ENCODE measurements around the gene MDFIC.

MDFIC gene

GRCh38 chr7:115040057-115040456 lies 118.2 kb downstream of the MDFIC start:
- DNase-seq (ENCODE audit: low read depth) = no peak

- DNase-seq (ENCODE audit: low read depth) = no peak
Measured at GRCh38 chr7:115040495-115040894, 118.6 kb downstream of the MDFIC start.

- DNase-seq (ENCODE audit: low read depth) = no peak
Measured at GRCh38 chr7:115042596-115042995, 120.7 kb downstream of the MDFIC start.

- DNase-seq (ENCODE audit: low read depth) = peak; percentile 64
Measured at GRCh38 chr7:115043605-115044004, 121.7 kb downstream of the MDFIC start.

GRCh38 chr7:115044224-115044623 lies 122.3 kb downstream of the MDFIC start:
- no peak for DNase-seq (ENCODE audit: low read depth)

- DNase-seq (ENCODE audit: low read depth) = peak; percentile 23
Measured at GRCh38 chr7:115047958-115048720, 126.2 kb downstream of the MDFIC start.

- DNase-seq (ENCODE audit: low read depth) = no peak
Measured at GRCh38 chr7:115052706-115053105, 130.8 kb downstream of the MDFIC start.

- no peak for DNase-seq (ENCODE audit: low read depth)
Measured at GRCh38 chr7:115054478-115055065, 132.7 kb downstream of the MDFIC start.

GRCh38 chr7:115056019-115056418 lies 134.1 kb downstream of the MDFIC start:
- no peak for DNase-seq (ENCODE audit: low read depth)

- no peak for DNase-seq (ENCODE audit: low read depth)
Measured at GRCh38 chr7:115058726-115059125, 136.8 kb downstream of the MDFIC start.

- DNase-seq (ENCODE audit: low read depth) = peak; percentile 58
Measured at GRCh38 chr7:115059321-115059720, 137.4 kb downstream of the MDFIC start.

GRCh38 chr7:115060095-115060870 lies 138.4 kb downstream of the MDFIC start:
- no peak for DNase-seq (ENCODE audit: low read depth)

- no peak for DNase-seq (ENCODE audit: low read depth)
Measured at GRCh38 chr7:115066050-115066449, 144.2 kb downstream of the MDFIC start.

- no peak for DNase-seq (ENCODE audit: low read depth)
Measured at GRCh38 chr7:115066634-115067033, 144.7 kb downstream of the MDFIC start.

- DNase-seq (ENCODE audit: low read depth) = no peak
Measured at GRCh38 chr7:115068220-115068619, 146.3 kb downstream of the MDFIC start.

Data from amniotic epithelial cell (primary cell).